ENCODE data around the gene MXI1. TPM values are rescaled to one million over a fixed set of nuclear protein-coding genes. Genes with fewer than 3 reads are reported as not detected.

Gene MXI1
- total RNA-seq, 1 experiment from 2014 or later, result 17.3 TPM

DNA sequence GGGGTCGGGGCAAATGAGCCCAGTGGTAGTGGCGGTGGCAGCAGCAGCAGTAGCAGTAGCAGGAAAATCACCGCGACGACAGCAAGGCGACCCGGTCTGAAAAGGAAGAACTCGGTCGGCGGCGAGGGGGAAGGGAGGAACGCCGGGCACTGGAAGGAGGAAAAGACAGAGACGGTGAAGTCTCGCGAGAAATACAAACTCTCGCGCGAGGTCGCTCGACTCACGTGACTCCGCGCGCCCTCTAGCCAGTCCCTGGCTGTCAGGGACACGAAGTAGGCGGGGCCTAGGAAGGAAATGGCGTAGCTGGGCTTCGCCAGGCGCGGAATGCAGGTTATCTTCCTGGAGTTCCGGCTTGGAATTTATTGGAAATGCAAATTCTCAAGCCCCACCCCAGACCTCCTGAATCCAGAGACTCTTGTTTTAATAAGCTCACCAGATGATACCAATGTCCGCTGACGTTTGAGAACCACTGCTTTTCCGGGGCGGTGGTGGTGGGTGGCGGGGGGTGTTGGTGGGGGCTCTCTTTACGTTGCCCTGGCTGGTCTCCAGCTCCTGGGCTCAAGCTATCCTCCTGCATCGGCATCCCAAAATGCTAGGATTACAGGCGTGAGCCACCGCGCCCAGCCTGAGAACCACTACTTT lies 97.5 kb downstream of the MXI1 start, which contains the start of gene SMNDC1:
Gene SMNDC1, minus strand, starts transcription at position 141 of the 642 bp plus-strand sequence. CDS start 1,333 bp downstream, outside the sequence.
- intact Hi-C loops (cut with micrococcal nuclease; ENCODE audit: unreplicated experiment), result loop anchor here (5.0 to 10.0 kb wide), 4 partner anchors 192 to 610 kb away; partner anchors contain the start of genes BBIP1, DUSP5, PDCD4 and SHOC2
- ChIA-PET POLR2A (ENCODE audit: low non-redundant PET) (interaction anchor here (0.7 kb wide), 1 partner anchor 104 kb away, joined by 3 read pairs; no protein-coding TSS in a partner anchor), CTCF (interaction anchor here (0.6 to 1.0 kb wide), 5 partner anchors 77 to 283 kb away, joined by 3 to 10 read pairs (median 5); no protein-coding TSS in a partner anchor)
- Histone ChIP-seq H3K36me3 (ENCODE audit: insufficient read depth, low read length, poor library complexity, severe bottlenecking) (peaks cover 35% of the 10 kb centered on the region), H3K27me3 (replicated peaks; ENCODE audit: insufficient read depth, low read depth, low read length, poor library complexity) (no peaks in the 10 kb centered on the region), H3K27ac (ENCODE audit: low read depth, low read length, poor library complexity, severe bottlenecking) (peak within 1 kb of the TSS; percentile 95), H3K4me1 (ENCODE audit: insufficient read depth, low read length, poor library complexity, severe bottlenecking) (peaks cover 68% of the 10 kb centered on the region), H3K9me3 (ENCODE audit: low read depth, low read length, poor library complexity, severe bottlenecking) (no peaks in the 10 kb centered on the region), H3K4me3 (ENCODE audit: low read depth, low read length, poor library complexity, severe bottlenecking) (peak within 1 kb of the TSS; percentile 81)
- no TSS peak for BruUV-seq (replicated peaks)
- DNase-seq (ENCODE audit: low spot score), result peak; percentile 99
- TF ChIP-seq, protein P1, sequence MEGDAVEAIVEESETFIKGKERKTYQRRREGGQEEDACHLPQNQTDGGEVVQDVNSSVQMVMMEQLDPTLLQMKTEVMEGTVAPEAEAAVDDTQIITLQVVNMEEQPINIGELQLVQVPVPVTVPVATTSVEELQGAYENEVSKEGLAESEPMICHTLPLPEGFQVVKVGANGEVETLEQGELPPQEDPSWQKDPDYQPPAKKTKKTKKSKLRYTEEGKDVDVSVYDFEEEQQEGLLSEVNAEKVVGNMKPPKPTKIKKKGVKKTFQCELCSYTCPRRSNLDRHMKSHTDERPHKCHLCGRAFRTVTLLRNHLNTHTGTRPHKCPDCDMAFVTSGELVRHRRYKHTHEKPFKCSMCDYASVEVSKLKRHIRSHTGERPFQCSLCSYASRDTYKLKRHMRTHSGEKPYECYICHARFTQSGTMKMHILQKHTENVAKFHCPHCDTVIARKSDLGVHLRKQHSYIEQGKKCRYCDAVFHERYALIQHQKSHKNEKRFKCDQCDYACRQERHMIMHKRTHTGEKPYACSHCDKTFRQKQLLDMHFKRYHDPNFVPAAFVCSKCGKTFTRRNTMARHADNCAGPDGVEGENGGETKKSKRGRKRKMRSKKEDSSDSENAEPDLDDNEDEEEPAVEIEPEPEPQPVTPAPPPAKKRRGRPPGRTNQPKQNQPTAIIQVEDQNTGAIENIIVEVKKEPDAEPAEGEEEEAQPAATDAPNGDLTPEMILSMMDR (conservative IDR thresholded peaks at IDR 0.05; ENCODE audit: low read depth, low read length), result no peak
- no peak for TF ChIP-seq EZH2 (IDR thresholded peaks at IDR 0.05; ENCODE audit: borderline replicate concordance, low read depth, low read length, poor library complexity, severe bottlenecking)

GRCh38 chr10:110305767-110306451 lies 98.5 kb downstream of the MXI1 start:
- H3K27me3 ChIP-seq (replicated peaks; ENCODE audit: insufficient read depth, low read depth, low read length, poor library complexity), result no peaks in the 10 kb centered on the region
- ChIA-PET POLR2A (ENCODE audit: low non-redundant PET) (no interaction called here), CTCF (interaction anchor here (0.6 to 1.0 kb wide), 5 partner anchors 29 to 530 kb away, joined by 3 to 8 read pairs (median 3); no protein-coding TSS in a partner anchor)
- no TSS peak for BruUV-seq (replicated peaks)
- no peaks in the 10 kb centered on the region for H3K9me3 ChIP-seq (ENCODE audit: low read depth, low read length, poor library complexity, severe bottlenecking)
- H3K4me3 ChIP-seq (ENCODE audit: low read depth, low read length, poor library complexity, severe bottlenecking), result no peak overlapping the region
- intact Hi-C loops (cut with micrococcal nuclease; ENCODE audit: unreplicated experiment), result loop anchor here (5.0 to 10.0 kb wide), 4 partner anchors 191 to 609 kb away; partner anchors contain the start of genes BBIP1, DUSP5, PDCD4 and SHOC2
- DNase-seq (ENCODE audit: low spot score), result peak; percentile 87
- peaks cover 25% of the 10 kb centered on the region for H3K36me3 ChIP-seq (ENCODE audit: insufficient read depth, low read length, poor library complexity, severe bottlenecking)
- H3K27ac ChIP-seq (ENCODE audit: low read depth, low read length, poor library complexity, severe bottlenecking), result peak overlapping the region; percentile 95
- peaks cover 75% of the 10 kb centered on the region for H3K4me1 ChIP-seq (ENCODE audit: insufficient read depth, low read length, poor library complexity, severe bottlenecking)
- TF ChIP-seq EZH2 (IDR thresholded peaks at IDR 0.05; ENCODE audit: borderline replicate concordance, low read depth, low read length, poor library complexity, severe bottlenecking), result no peak
- TF ChIP-seq, protein P1 (conservative IDR thresholded peaks at IDR 0.05; ENCODE audit: low read depth, low read length), result peak; percentile 70

DNA sequence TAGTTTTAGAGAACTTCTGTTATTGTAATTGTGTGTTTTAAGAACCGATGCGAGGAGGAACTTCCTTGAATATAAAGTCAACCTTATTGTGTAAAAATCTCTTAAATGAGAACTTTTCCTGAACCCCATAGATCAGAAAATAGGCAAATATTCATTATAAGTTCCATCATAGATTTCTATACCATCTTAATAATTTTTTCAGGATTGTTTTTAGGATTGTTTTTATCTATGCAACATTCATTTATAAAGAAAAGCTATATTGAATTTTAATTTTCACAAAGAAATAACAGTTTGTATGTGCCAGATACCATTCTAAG lies 99.0 kb downstream of the MXI1 start:
- no TSS peak for BruUV-seq (replicated peaks)
- Histone ChIP-seq H3K36me3 (ENCODE audit: insufficient read depth, low read length, poor library complexity, severe bottlenecking) (peaks cover 20% of the 10 kb centered on the region), H3K4me3 (ENCODE audit: low read depth, low read length, poor library complexity, severe bottlenecking) (no peak overlapping the region), H3K27ac (ENCODE audit: low read depth, low read length, poor library complexity, severe bottlenecking) (peak overlapping the region; percentile 95), H3K27me3 (replicated peaks; ENCODE audit: insufficient read depth, low read depth, low read length, poor library complexity) (no peaks in the 10 kb centered on the region), H3K9me3 (ENCODE audit: low read depth, low read length, poor library complexity, severe bottlenecking) (no peaks in the 10 kb centered on the region), H3K4me1 (ENCODE audit: insufficient read depth, low read length, poor library complexity, severe bottlenecking) (peaks cover 75% of the 10 kb centered on the region)
- DNase-seq (ENCODE audit: low spot score), result no peak
- POLR2A ChIA-PET (ENCODE audit: low non-redundant PET), result no interaction called here
- intact Hi-C loops (cut with micrococcal nuclease; ENCODE audit: unreplicated experiment), result loop anchor here (5.0 to 10.0 kb wide), 4 partner anchors 191 to 608 kb away; partner anchors contain the start of genes BBIP1, DUSP5, PDCD4 and SHOC2
- CTCF ChIA-PET, result interaction anchor here (0.6 to 1.1 kb wide), 3 partner anchors 28 to 294 kb away, joined by 3 to 4 read pairs (median 3); no protein-coding TSS in a partner anchor
- no peak for TF ChIP-seq EZH2 (IDR thresholded peaks at IDR 0.05; ENCODE audit: borderline replicate concordance, low read depth, low read length, poor library complexity, severe bottlenecking)
- TF ChIP-seq, protein P1 (conservative IDR thresholded peaks at IDR 0.05; ENCODE audit: low read depth, low read length), result no peak
